ENCODE measurements around the gene EDIL3.

GRCh38 chr5:84125216-84125615, 259.5 kb downstream of the EDIL3 start:
- TF ChIP-seq SNAPC5 (CRISPR knock-in tag; IDR thresholded peaks at IDR 0.05) (no peak), ATF2 (CRISPR knock-in tag; IDR thresholded peaks at IDR 0.05) (no peak), ZNF217 (CRISPR knock-in tag; IDR thresholded peaks at IDR 0.05) (no peak), TBP (optimal IDR thresholded peaks at IDR 0.05; ENCODE audit: low read depth, low read length) (no peak)

Data from K562 (cell line).